Myocyte (in vitro differentiated cells): ENCODE data around the gene DEFB129. TPM values are rescaled to one million over a fixed set of nuclear protein-coding genes. Genes with fewer than 3 reads are reported as not detected.
A peak's percentile ranks its signal among the peaks of the same experiment; 100 is the strongest.
"Not testable (repeated sequence)": the region's sequence is repeated elsewhere in the genome, so short reads cannot be mapped to it uniquely, and the experiment has no call there.

Source experiments
- DNase-seq: peaks from one replicate; pipeline ENCODE4 v3.0.0-alpha.2; 2012; ENCODE audit warnings: low read depth
- polyA plus RNA-seq: library from polyadenylated mRNA; unstranded; fragments of >200 nt; gene quantifications from one replicate; pipeline ENCODE4 v1.2.1, GENCODE V29; 2012; ENCODE audit warnings: missing spikeins
- total RNA-seq: library from RNA; depleted of rRNA; stranded (reverse); fragments of >200 nt; gene quantifications from 2 replicates; pipeline ENCODE4 v1.2.3, GENCODE V29; 2014

Gene DEFB129
- total RNA-seq, result not detected in 2 replicates
- polyA plus RNA-seq, result not detected

- DNase-seq, result no peak
Observed at GRCh38 chr20:226958-227357, at the start of gene DEFB129. TSS of gene DEFB129 (plus strand) at chr20:227258. CDS start at chr20:227289, 31 bp downstream.

DNA sequence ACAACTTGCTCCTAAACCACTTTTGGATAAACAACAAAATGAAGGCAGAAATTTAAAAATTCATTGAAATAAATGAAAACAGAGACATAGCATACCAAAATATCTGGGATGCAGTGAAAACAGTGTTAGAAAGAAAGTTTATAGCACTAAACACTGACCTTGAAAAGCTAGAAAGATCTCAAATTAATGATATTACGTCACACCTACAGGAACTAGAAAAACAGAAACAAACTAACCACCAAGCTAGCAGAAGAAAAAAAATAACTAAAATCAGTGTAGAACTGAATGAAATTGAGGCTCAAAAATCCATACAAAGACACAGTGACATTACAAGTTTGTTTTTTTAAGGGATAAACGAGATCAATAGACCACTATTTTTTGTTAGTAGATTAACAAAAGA is 42.8 kb upstream of the DEFB129 start:
- DNase-seq, result no peak

GRCh38 chr20:187733-188132 is 39.3 kb upstream of the DEFB129 start:
- no peak for DNase-seq

GRCh38 chr20:189611-190010 is 37.4 kb upstream of the DEFB129 start, which contains the start of gene DEFB128:
TSS of gene DEFB128 (minus strand) at chr20:189711. CDS start at chr20:189623, 88 bp downstream.
- DNase-seq, result no peak

GRCh38 chr20:198225-198624 is 28.8 kb upstream of the DEFB129 start:
- DNase-seq, result no peak

DNA sequence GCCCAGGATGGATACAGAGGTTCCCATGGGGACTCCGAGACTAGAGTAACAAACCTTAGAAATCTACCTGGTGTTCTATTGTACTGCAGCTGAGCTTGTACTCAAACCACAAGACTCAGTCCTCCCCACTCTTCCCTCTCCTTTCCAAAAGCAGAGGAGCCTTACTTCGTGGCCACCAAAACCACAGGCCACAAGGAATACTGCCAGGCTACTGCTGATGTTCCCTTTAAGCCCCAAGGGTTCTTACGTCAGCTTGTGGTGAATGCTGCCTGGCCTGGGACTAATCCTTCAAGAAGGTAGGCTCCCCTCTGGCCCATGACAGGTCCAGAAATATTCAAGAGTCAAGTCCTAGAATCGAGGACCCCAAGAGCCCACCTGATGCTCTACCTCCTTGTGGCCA is 27.1 kb upstream of the DEFB129 start:
- DNase-seq, result peak; percentile 58

DNA sequence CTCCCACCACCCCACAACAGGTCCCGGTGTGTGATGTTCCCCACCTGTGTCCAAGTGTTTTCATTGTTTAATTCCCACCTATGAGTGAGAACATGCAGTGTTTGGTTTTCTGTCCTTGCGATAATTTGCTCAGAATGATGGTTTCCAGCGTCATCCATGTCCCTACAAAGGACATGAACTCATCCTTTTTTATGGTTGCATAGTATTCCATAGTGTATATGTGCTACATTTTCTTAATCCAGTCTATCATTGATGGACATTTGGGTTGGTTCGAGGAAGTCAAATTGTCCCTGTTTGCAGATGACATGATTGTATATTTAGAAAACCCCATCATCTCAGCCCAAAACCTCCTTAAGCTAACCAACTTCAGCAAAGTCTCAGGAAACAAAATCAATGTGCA is 23.4 kb upstream of the DEFB129 start:
- not testable (repeated sequence) for DNase-seq

DNA sequence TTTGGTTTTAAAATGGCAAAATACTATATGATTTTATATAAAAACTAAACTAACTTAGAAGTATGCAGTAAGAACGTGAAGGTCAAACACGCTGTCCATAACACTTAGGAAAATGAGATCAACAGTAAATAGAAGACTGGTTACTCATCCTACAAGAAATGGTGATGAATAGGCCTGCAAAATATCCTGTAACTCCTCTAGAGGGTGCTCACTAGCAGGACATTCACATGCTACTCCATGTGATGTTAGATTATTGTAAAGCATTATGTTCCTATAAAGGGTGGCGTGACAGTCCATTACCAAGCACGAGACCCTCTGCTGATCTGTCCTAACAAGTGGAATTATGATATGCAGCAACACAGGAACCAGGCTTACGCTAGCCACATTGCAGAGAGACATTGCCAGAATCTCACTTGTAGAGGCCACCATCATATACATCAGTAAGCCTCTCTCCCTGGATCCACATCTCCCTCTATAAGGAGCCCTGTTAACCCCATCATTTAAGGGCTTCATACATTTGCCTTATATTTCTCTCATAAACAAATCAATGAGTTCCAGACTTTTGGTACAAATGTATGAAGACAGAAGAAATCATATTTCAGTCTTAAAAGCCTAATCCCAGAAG is 18.0 kb upstream of the DEFB129 start:
- peak; percentile 53 for DNase-seq

- DNase-seq, result no peak
Observed at GRCh38 chr20:210809-211502, 16.1 kb upstream of the DEFB129 start.

GRCh38 chr20:214383-214782 is 12.7 kb upstream of the DEFB129 start:
- no peak for DNase-seq

GRCh38 chr20:215796-216195 is 11.3 kb upstream of the DEFB129 start:
- no peak for DNase-seq

- no peak for DNase-seq
Observed at GRCh38 chr20:217266-217665, 9.8 kb upstream of the DEFB129 start.

DNA sequence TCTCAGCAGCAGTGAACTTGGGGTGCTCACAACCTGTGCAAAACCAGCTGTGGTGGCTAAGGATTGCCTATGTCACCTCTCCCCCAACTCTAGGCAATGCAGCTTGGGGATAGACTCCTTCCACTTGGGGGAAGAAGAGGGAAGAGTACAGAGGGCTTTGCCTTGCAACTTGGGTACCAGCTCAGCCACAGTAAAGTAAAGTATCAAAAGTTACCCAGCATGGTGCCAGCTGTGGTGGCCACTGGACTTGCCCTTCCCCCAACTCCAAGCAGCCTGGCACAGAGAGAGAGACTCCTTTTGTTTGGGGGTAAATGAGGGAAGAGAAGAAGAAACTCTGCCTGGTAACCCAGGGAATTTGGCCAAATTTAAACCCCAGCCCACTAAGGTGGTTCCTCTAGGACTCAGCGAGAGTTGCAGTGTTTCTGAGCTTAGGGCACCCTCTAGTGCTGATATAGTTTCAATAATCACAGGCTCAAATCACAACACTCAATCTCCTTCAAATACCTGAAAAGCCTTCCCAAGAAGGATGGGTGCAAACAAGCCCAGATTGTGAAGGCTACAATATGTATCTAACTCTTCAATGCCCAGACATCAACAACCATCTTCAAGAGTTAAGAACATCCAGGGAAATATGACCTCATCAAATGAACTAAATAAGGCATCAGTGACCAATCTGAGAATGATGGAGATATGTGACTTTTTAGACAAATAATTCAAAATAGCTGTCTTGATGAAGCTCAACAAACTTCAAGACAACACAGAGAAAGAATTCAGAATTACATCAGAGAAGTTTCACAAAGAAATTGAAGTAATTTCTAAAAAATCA is 7.6 kb upstream of the DEFB129 start:
- DNase-seq, result peak; percentile 21

GRCh38 chr20:221258-221830 is 5.7 kb upstream of the DEFB129 start:
- no peak for DNase-seq

GRCh38 chr20:225879-226278 is 1.2 kb upstream of the DEFB129 start:
- DNase-seq, result not testable (repeated sequence)

DNA sequence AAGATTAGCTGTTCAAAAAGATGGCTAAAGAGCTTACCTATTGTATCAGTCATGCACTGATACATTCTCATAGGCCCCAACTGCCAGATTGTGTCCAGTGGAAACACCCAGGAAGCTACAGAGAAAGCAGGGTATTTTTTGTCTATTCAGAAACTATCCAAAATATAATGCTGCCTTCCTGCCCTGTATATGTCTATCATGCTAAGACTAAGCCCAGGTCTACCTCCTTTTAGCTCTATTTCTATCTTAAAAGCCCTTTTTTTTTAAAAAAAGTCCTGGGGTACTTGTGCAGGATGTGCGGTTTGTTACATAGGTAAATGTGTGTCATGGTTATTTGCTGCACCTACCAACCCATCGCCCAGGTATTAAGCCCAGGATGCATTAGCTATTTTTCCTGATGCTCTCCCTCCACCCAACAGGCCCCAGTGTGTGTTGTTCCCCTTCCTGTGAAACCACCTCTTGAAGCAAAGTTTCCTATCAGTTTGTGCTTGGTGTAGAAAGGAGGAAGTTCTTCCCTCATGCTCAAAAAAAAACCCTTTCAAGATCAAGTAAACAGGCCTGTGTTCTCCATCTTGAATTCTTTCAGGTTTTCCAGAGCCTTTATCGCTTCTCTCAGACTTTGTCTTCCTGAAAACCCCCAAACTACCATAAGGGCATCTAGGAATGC is 514 bp downstream of the DEFB129 start:
- no peak for DNase-seq

- DNase-seq, result peak; percentile 81
Observed at GRCh38 chr20:235891-236290, 8.8 kb downstream of the DEFB129 start.

- no peak for DNase-seq
Observed at GRCh38 chr20:237489-237888, 10.4 kb downstream of the DEFB129 start.

DNA sequence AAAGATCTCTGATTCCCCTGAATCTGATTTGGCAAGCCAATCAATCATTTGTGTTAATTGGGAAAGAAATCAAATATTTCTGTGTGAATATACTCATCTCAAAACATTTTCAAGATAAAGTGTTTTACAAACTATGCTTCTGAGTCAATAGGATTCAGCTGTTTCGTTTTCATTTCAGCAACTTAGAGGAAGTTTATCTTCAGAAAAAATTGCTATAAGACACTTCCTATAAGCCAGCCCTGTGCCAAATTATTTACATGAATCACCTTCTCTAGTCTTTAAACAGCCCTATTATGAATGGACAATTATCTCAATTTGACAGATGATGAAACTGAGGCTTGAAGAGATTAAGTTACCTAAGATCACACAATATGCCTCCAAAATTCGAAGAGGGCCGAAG is 10.9 kb downstream of the DEFB129 start:
- DNase-seq, result no peak

DNA sequence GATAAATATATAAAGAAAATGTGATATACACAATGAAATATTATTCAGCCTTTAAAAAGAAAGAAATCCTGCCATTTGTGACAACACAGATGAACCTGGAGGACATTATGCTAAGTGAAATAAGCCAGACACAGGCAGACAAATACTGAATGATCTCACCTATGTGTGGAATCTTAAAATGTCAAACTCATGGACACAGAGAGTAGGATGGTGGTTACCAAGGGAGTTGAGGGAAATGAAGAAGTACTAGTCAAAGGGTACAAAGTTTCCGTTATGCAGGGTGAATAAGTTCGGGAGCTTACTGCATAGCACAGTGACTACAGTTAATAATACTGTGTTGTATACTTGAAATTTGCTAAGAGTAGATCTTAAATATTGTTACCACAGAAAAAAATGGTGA is 15.8 kb downstream of the DEFB129 start:
- no peak for DNase-seq

GRCh38 chr20:251354-251753 is 24.3 kb downstream of the DEFB129 start:
- DNase-seq, result no peak
